Neural progenitor cell (in vitro differentiated cells): ENCODE data around the gene INAFM1.

Experiments used
- EZH2 ChIP-seq: fragments of 200-600 bp; sonication (generic); IDR thresholded peaks from 2 replicates; pipeline ENCODE4 v1.6.1; 2017; ENCODE audit warnings: antibody characterized with exemption, mild to moderate bottlenecking, moderate library complexity
- EZH2phosphoT487 ChIP-seq: fragments of 200-600 bp; sonication (generic); IDR thresholded peaks from 2 replicates; pipeline ENCODE4 v1.6.1; 2017; ENCODE audit warnings: antibody characterized with exemption
- TF ChIP-seq, protein P1 (sequence below): fragments of 200-600 bp; sonication (generic); IDR thresholded peaks from 2 replicates; pipeline ENCODE4 v1.5.1; 2017; ENCODE audit warnings: antibody characterized with exemption, mild to moderate bottlenecking

DNA sequence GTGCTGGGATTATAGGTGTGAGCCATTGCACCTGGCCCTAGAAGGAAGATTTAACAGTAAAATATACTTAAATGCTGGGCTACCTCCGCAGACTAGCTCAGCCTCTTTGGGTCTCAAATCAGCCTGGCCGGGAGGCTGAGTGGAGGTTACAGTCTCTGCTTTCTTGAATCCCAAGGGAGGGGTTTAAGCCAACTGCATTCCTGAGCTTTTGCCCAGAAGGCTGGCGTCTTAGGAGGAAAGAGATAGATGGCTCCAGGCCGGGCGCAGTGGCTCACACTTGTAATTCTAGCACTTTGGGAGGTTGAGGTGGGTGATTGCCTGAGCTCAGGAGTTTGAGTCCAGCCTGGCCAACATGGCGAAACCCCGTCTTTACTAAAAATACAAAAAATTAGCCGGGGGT, 34.4 kb downstream of the INAFM1 start:
- TF ChIP-seq, protein P1, sequence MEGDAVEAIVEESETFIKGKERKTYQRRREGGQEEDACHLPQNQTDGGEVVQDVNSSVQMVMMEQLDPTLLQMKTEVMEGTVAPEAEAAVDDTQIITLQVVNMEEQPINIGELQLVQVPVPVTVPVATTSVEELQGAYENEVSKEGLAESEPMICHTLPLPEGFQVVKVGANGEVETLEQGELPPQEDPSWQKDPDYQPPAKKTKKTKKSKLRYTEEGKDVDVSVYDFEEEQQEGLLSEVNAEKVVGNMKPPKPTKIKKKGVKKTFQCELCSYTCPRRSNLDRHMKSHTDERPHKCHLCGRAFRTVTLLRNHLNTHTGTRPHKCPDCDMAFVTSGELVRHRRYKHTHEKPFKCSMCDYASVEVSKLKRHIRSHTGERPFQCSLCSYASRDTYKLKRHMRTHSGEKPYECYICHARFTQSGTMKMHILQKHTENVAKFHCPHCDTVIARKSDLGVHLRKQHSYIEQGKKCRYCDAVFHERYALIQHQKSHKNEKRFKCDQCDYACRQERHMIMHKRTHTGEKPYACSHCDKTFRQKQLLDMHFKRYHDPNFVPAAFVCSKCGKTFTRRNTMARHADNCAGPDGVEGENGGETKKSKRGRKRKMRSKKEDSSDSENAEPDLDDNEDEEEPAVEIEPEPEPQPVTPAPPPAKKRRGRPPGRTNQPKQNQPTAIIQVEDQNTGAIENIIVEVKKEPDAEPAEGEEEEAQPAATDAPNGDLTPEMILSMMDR = no peak
- TF ChIP-seq EZH2 = no peak
- no peak for TF ChIP-seq EZH2phosphoT487
